CD14-positive monocyte (primary cell): ENCODE results near the gene AXL. TPM values are rescaled to one million over a fixed set of nuclear protein-coding genes. Genes with fewer than 3 reads are reported as not detected.
"Not testable (repeated sequence)": the region's sequence is repeated elsewhere in the genome, so short reads cannot be mapped to it uniquely, and the experiment has no call there.

Source experiments
- DNase-seq, 3 donors: peaks; one replicate each; pipeline ENCODE4 v3.0.0-alpha.2; 2011 to 2022
- H2AFZ ChIP-seq: 2 replicates; pipeline ENCODE4 v1.6.0; 2012; ENCODE audit warnings: mild to moderate bottlenecking, low read depth, low read length, inconsistent platforms; ENCODE audit not compliant: insufficient read depth, poor library complexity, severe bottlenecking
- H3K27ac ChIP-seq, 2 donors: 1 replicate in 1 of 2; 2 replicates in 1 of 2; pipeline ENCODE4 v1.5.1; 2012 to 2013; ENCODE audit warnings: low read length in 2 of 2, control low read depth in 1 of 2, inconsistent platforms in 1 of 2, low read depth in 1 of 2, mild to moderate bottlenecking in 1 of 2
- H3K27me3 ChIP-seq, 2 donors: one replicate each; pipeline versions ENCODE4 v1.6.0 to v1.6.1; 2011 to 2013; ENCODE audit warnings: low read length in 2 of 2; ENCODE audit not compliant: control insufficient read depth in 2 of 2, insufficient read depth in 2 of 2
- H3K36me3 ChIP-seq, 2 donors: replicated peaks in 1 of 2; 1 replicate in 1 of 2; 2 replicates in 1 of 2; pipeline versions ENCODE4 v1.5.1 to v1.6.1; 2012 to 2013; ENCODE audit warnings: low read length in 2 of 2, control low read depth in 1 of 2, inconsistent platforms in 1 of 2, mild to moderate bottlenecking in 1 of 2; ENCODE audit not compliant: insufficient read depth in 2 of 2, control insufficient read depth in 1 of 2
- H3K4me1 ChIP-seq, 2 donors: 1 replicate in 1 of 2; 2 replicates in 1 of 2; pipeline versions ENCODE4 v1.5.1 to v1.6.1; 2012 to 2013; ENCODE audit warnings: low read length in 2 of 2, control low read depth in 1 of 2, inconsistent platforms in 1 of 2, mild to moderate bottlenecking in 1 of 2, moderate library complexity in 1 of 2; ENCODE audit not compliant: insufficient read depth in 2 of 2, control insufficient read depth in 1 of 2
- H3K4me2 ChIP-seq: replicated peaks from 2 replicates; pipeline ENCODE3; 2012; ENCODE audit warnings: low read length, moderate library complexity, mild to moderate bottlenecking; ENCODE audit not compliant: poor library complexity, severe bottlenecking; ENCODE audit errors: extremely low read depth
- H3K4me3 ChIP-seq, 3 experiments: fragments of 200-600 bp in 1 of 3; sonication (generic) in 1 of 3; replicated peaks in 1 of 3; 1 replicate in 2 of 3; 2 replicates in 1 of 3; pipeline ENCODE4 v1.5.1; 2011 to 2013; ENCODE audit warnings: low read length in 3 of 3, mild to moderate bottlenecking in 3 of 3, control low read depth in 2 of 3, low read depth in 2 of 3, inconsistent platforms in 1 of 3, moderate library complexity in 1 of 3
- H3K79me2 ChIP-seq: 2 replicates; pipeline ENCODE4 v1.6.0; 2012; ENCODE audit warnings: mild to moderate bottlenecking, control low read depth, inconsistent platforms, low read length, moderate library complexity; ENCODE audit not compliant: insufficient read depth
- H3K9ac ChIP-seq: 2 replicates; pipeline ENCODE4 v1.6.0; 2017; ENCODE audit warnings: low read length, mild to moderate bottlenecking; ENCODE audit not compliant: insufficient read depth, poor library complexity, severe bottlenecking
- H3K9me3 ChIP-seq, 2 donors: replicated peaks in 1 of 2; 1 replicate in 1 of 2; 2 replicates in 1 of 2; pipeline versions ENCODE4 v1.5.1 to v1.6.1; 2012 to 2013; ENCODE audit warnings: low read length in 2 of 2, control low read depth in 1 of 2; ENCODE audit not compliant: control insufficient read depth in 1 of 2, insufficient read depth in 1 of 2
- H4K20me1 ChIP-seq: 2 replicates; pipeline ENCODE4 v1.6.0; 2012; ENCODE audit warnings: mild to moderate bottlenecking, low read length, control low read depth, moderate library complexity; ENCODE audit not compliant: insufficient read depth
- H3K27ac Mint-ChIP-seq, 7 donors: one replicate each; pipeline ENCODE4 v1.8.0; 2020; ENCODE audit warnings: mild to moderate bottlenecking in 7 of 7, mixed read lengths in 7 of 7, moderate library complexity in 6 of 7, inconsistent platforms in 2 of 7
- H3K27me3 Mint-ChIP-seq, 3 donors: one replicate each; pipeline ENCODE4 v1.8.0; 2021 to 2022; ENCODE audit warnings: low read depth in 3 of 3, mild to moderate bottlenecking in 3 of 3, mixed read lengths in 3 of 3, moderate library complexity in 3 of 3, inconsistent platforms in 1 of 3
- H3K36me3 Mint-ChIP-seq, 2 donors: one replicate each; pipeline ENCODE4 v1.8.0; 2020; ENCODE audit warnings: mixed read lengths in 2 of 2, inconsistent platforms in 1 of 2, mild to moderate bottlenecking in 1 of 2
- H3K4me1 Mint-ChIP-seq: one replicate; pipeline ENCODE4 v1.8.0; 2020; ENCODE audit warnings: mild to moderate bottlenecking, mixed read lengths
- H3K4me3 Mint-ChIP-seq, 2 donors: one replicate each; pipeline ENCODE4 v1.8.0; 2020; ENCODE audit warnings: mild to moderate bottlenecking in 2 of 2, mixed read lengths in 2 of 2, moderate library complexity in 1 of 2
- H3K9me3 Mint-ChIP-seq, 7 donors: one replicate each; pipeline ENCODE4 v1.8.0; 2020 to 2022; ENCODE audit warnings: mixed read lengths in 7 of 7, mild to moderate bottlenecking in 6 of 7, moderate library complexity in 6 of 7, inconsistent platforms in 2 of 7
- WGBS: methylation state at CpG from one replicate; pipeline ENCODE4 v1.1.5; 2013; ENCODE audit warnings: missing lambda C conversion rate; ENCODE audit not compliant: insufficient coverage; 5-methylcytosine and 5-hydroxymethylcytosine counted together
- intact Hi-C, 2 donors: fragments of 100-400 bp; cut with micrococcal nuclease; formaldehyde crosslinking; loops; one replicate each; pipeline versions ENCODE4 v1.15.0 to v1.15.1; 2023
- polyA plus RNA-seq, 3 donors: library from polyadenylated mRNA; depleted of rRNA in 1 of 3; unstranded in 2 of 3; stranded (reverse) in 1 of 3; fragments of 300-500 nt in 2 of 3; fragments of >200 nt in 1 of 3; fragmentation: Illumina TruSeq in 2 of 3; gene quantifications; 1 replicate in 2 of 3; 2 replicates in 1 of 3; pipeline ENCODE4 v1.2.3, GENCODE V29; 2012 to 2021
- TF ChIP-seq, protein P1 (sequence below): fragments of 200-600 bp; IDR thresholded peaks from one replicate; pipeline ENCODE4 v1.8.0; 2022; ENCODE audit warnings: antibody characterized with exemption, mild to moderate bottlenecking

The AXL gene
- polyA plus RNA-seq, 3 donors: 0.05 to 0.07 TPM; not detected in 1

GRCh38 chr19:41288673-41289530 lies 69.9 kb downstream of the AXL start:
- H3K9me3 ChIP-seq: no peaks in the 10 kb centered on the region
- DNase-seq: no peak
- intact Hi-C loops: no loop called here
- H3K4me3 ChIP-seq: no peak overlapping the region
- H3K27ac ChIP-seq: peak overlapping the region in 1 of 2 donors; percentile 8
- Mint-ChIP-seq H3K4me3 (no peak overlapping the region), H3K27ac (peak overlapping the region in 3 of 7 donors; percentile 11 to 46 (median 15)), H3K4me1 (no peaks in the 10 kb centered on the region), H3K27me3 (no peaks in the 10 kb centered on the region), H3K36me3 (peaks cover 77 to 98% of the 10 kb centered on the region in 2 donors), H3K9me3 (no peaks in the 10 kb centered on the region)
- TF ChIP-seq, protein P1, sequence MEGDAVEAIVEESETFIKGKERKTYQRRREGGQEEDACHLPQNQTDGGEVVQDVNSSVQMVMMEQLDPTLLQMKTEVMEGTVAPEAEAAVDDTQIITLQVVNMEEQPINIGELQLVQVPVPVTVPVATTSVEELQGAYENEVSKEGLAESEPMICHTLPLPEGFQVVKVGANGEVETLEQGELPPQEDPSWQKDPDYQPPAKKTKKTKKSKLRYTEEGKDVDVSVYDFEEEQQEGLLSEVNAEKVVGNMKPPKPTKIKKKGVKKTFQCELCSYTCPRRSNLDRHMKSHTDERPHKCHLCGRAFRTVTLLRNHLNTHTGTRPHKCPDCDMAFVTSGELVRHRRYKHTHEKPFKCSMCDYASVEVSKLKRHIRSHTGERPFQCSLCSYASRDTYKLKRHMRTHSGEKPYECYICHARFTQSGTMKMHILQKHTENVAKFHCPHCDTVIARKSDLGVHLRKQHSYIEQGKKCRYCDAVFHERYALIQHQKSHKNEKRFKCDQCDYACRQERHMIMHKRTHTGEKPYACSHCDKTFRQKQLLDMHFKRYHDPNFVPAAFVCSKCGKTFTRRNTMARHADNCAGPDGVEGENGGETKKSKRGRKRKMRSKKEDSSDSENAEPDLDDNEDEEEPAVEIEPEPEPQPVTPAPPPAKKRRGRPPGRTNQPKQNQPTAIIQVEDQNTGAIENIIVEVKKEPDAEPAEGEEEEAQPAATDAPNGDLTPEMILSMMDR: no peak
- H3K9ac ChIP-seq: no peak overlapping the region
- H4K20me1 ChIP-seq: peaks cover 80% of the 10 kb centered on the region
- peaks cover 81 to 100% of the 10 kb centered on the region in 2 donors for H3K36me3 ChIP-seq
- H3K27me3 ChIP-seq: no peaks in the 10 kb centered on the region
- no peak overlapping the region for H2AFZ ChIP-seq
- no CpG with 5 or more reads among the region's 3 CpGs for WGBS
- no peak overlapping the region for H3K4me2 ChIP-seq
- H3K79me2 ChIP-seq: peaks cover 52% of the 10 kb centered on the region
- H3K4me1 ChIP-seq: no peaks in the 10 kb centered on the region

GRCh38 chr19:41289814-41290213 lies 70.8 kb downstream of the AXL start:
- H3K27me3 ChIP-seq, H3K9ac ChIP-seq, H3K4me3 ChIP-seq, H3K4me1 Mint-ChIP-seq, DNase-seq, H3K9me3 ChIP-seq, H3K27me3 Mint-ChIP-seq, H3K4me2 ChIP-seq, H3K4me1 ChIP-seq, intact Hi-C loops, H3K9me3 Mint-ChIP-seq, H3K4me3 Mint-ChIP-seq, H2AFZ ChIP-seq: not testable (repeated sequence)
- H3K79me2 ChIP-seq: peaks cover 54% of the 10 kb centered on the region
- H3K27ac ChIP-seq: peak overlapping the region in 1 of 2 donors; percentile 8
- 98% methylated on average over 5 of the region's 8 CpGs for WGBS
- H3K36me3 ChIP-seq: peaks cover 83 to 100% of the 10 kb centered on the region in 2 donors
- Mint-ChIP-seq H3K36me3 (peaks cover 82 to 98% of the 10 kb centered on the region in 2 donors), H3K27ac (peak overlapping the region in 3 of 7 donors; percentile 37 to 63 (median 59))
- H4K20me1 ChIP-seq: peaks cover 88% of the 10 kb centered on the region
